A673 (cell line): ENCODE results near the gene PCSK7.

Experiments used
- CTCF ChIP-seq: fragments of 300-800, 200-600 bp; sonication (generic); conservative IDR thresholded peaks from 2 replicates; pipeline ENCODE4 v1.5.1; 2017; ENCODE audit warnings: low read depth, mild to moderate bottlenecking, antibody characterized with exemption, low read length, moderate library complexity, mixed read lengths
- EZH2 ChIP-seq: fragments of 200-600 bp; sonication (generic); IDR thresholded peaks from 2 replicates; pipeline ENCODE4 v1.6.1; 2017; ENCODE audit warnings: borderline replicate concordance, low read depth, mild to moderate bottlenecking, mixed read lengths, antibody characterized with exemption, low read length; ENCODE audit not compliant: poor library complexity, severe bottlenecking

- TF ChIP-seq CTCF: no peak
- no peak for TF ChIP-seq EZH2
These were observed 36.1 kb downstream of the PCSK7 start for GRCh38 chr11:117195761-117196160.
